ENCODE measurements around the gene PPP1R1B. TPM values are rescaled to one million over a fixed set of nuclear protein-coding genes. Genes with fewer than 3 reads are reported as not detected.
A peak's percentile ranks its signal among the peaks of the same experiment; 100 is the strongest.

Gene PPP1R1B
- total and polyA plus RNA-seq, 2 of the 4 experiments (the other 2 are of a cell fraction): not detected

DNA sequence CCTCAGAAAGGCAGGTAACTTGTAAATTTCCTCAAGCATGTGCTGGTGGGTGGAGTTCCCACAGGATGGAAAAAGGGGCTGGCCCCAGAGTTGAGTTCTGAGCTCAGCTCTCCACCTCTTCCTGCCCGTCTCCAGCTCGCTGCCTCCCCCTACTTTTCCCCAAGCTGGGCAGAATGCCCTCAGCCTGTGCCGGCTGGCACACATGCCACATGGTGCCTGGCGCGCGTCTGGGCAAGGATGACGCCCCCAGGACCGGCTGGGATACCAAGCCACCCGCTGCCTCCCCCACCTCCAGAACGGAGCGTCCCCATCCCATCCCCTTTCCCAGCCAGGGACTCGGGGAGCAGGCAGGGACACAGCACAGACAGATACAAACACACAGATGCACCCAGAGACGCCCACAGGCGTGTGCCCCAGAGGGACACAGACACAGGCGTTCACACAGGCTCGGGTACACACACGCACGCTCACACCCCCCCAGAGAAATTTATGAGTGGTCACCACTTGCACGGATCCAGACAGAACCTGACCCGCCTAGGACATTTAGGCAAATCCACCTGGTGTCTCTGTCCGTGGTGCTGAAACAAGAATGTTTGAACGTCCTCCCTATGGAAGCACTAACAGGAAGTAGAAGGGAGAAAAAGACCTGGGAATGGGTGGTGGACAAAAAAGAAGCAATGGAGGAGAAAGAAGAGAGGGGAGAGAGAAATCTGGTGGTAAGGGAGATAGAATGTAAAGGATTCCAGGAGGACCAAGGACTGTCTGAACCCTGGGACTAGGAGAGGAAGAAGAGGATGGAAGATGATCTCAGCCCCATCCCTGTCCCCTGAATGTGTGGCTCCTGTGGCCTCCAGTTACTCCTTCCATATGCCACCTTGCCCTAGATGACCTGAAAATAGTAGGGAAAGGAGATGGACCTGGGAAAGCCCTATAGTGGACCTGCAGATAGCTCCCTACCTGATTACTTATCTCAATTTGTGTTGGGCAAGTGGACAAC is 34.5 kb upstream of the PPP1R1B start:
- Histone ChIP-seq H3K27ac (ENCODE audit: insufficient read depth, low read length) (no peak overlapping the region), H3K79me1 (ENCODE audit: low read depth in 1 of 2, low read length in 2 of 2) (no peaks in the 10 kb centered on the region), H3K18ac (ENCODE audit: low read depth, low read length) (no peak overlapping the region), H3K4ac (ENCODE audit: low read depth, low read length) (no peak overlapping the region), H3K9me3 (ENCODE audit: control insufficient read depth, insufficient read depth, low read length) (no peaks in the 10 kb centered on the region; the same call in 1 of the 2 replicates), H3K14ac (replicated peaks; ENCODE audit: low read depth, low read length) (no peak overlapping the region), H3K4me3 (ENCODE audit: insufficient read depth, low read depth, low read length) (no peak overlapping the region), H3K36me3 (ENCODE audit: control insufficient read depth, insufficient read depth, low read length) (no peaks in the 10 kb centered on the region), H2BK20ac (ENCODE audit: low read depth, low read length) (no peak overlapping the region), H3K9me1 (ENCODE audit: insufficient read depth, low read length) (no peaks in the 10 kb centered on the region), H2AFZ (replicated peaks; ENCODE audit: low read length, poor library complexity) (no peak overlapping the region), H2BK120ac (ENCODE audit: low read depth, low read length) (no peak overlapping the region), H3K4me1 (ENCODE audit: control insufficient read depth, insufficient read depth, low read length) (no peaks in the 10 kb centered on the region), H2AK9ac (replicated peaks; ENCODE audit: low read depth, low read length, poor library complexity) (no peak overlapping the region), H3K27me3 (ENCODE audit: control insufficient read depth, insufficient read depth, low read length) (peaks cover 44% of the 10 kb centered on the region), H3K23ac (ENCODE audit: low read depth, low read length) (no peak overlapping the region), H3K9ac (ENCODE audit: low read depth, low read length) (no peak overlapping the region), H2AK5ac (ENCODE audit: low read depth, low read length) (no peak overlapping the region), H2BK5ac (ENCODE audit: low read depth, low read length, poor library complexity, severe bottlenecking) (no peak overlapping the region), H4K91ac (ENCODE audit: insufficient read depth, low read depth, low read length) (no peak overlapping the region), H3K56ac (ENCODE audit: extremely low read depth, insufficient read depth, low read length) (no peak overlapping the region), H4K5ac (ENCODE audit: low read depth, low read length) (no peak overlapping the region), H3K4me2 (ENCODE audit: low read depth, low read length) (no peak overlapping the region), H2BK15ac (ENCODE audit: low read depth, low read length) (no peak overlapping the region), H4K20me1 (ENCODE audit: insufficient read depth, low read length) (no peaks in the 10 kb centered on the region), H4K8ac (ENCODE audit: low read depth in 2 of 2, low read length in 2 of 2) (no peak overlapping the region)
- POLR2A ChIA-PET (ENCODE audit: unreplicated experiment): no interaction called here
- TF ChIP-seq ELK1 (IDR thresholded peaks at IDR 0.05; ENCODE audit: borderline replicate concordance, low read depth, low read length): no peak
- TF ChIP-seq, protein P1, sequence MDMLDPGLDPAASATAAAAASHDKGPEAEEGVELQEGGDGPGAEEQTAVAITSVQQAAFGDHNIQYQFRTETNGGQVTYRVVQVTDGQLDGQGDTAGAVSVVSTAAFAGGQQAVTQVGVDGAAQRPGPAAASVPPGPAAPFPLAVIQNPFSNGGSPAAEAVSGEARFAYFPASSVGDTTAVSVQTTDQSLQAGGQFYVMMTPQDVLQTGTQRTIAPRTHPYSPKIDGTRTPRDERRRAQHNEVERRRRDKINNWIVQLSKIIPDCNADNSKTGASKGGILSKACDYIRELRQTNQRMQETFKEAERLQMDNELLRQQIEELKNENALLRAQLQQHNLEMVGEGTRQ (IDR thresholded peaks at IDR 0.05; ENCODE audit: low read depth, low read length): no peak
- TF ChIP-seq MAFK (IDR thresholded peaks at IDR 0.05; ENCODE audit: low read depth, low read length): no peak
- TF ChIP-seq CTCF (conservative IDR thresholded peaks at IDR 0.05; ENCODE audit: low read depth, low read length): no peak
- no peak for TF ChIP-seq RFX5 (IDR thresholded peaks at IDR 0.05; ENCODE audit: low read depth, low read length)
- TF ChIP-seq SMC3 (IDR thresholded peaks at IDR 0.05; ENCODE audit: low read depth, low read length): no peak
- TF ChIP-seq CHD1 (IDR thresholded peaks at IDR 0.05; ENCODE audit: low read depth, low read length): no peak
- no peak for TF ChIP-seq MAZ (IDR thresholded peaks at IDR 0.05; ENCODE audit: borderline replicate concordance, low read depth, low read length)
- no peak for TF ChIP-seq FOS (IDR thresholded peaks at IDR 0.05; ENCODE audit: low read depth, low read length)
- no peak for TF ChIP-seq CEBPB (IDR thresholded peaks at IDR 0.05; ENCODE audit: low read depth, low read length)
- no peak for TF ChIP-seq RCOR1 (IDR thresholded peaks at IDR 0.05; ENCODE audit: insufficient replicate concordance, low read length)
- no peak for TF ChIP-seq POLR2A (IDR thresholded peaks at IDR 0.05; ENCODE audit: low read depth, low read length)
- DNase-seq (peak; percentile 50), ATAC-seq (ENCODE audit: low read depth) (no peak)
- in situ Hi-C loops (cut with MboI; ENCODE audit: low sequenced_read_pairs) (no loop called here), dilution Hi-C loops (cut with HindIII; ENCODE audit: low sequenced_read_pairs, unreplicated experiment) (no loop called here), intact Hi-C loops (cut with micrococcal nuclease) (no loop called here)
- CTCF ChIA-PET: no interaction called here
- WGBS, 2 experiments (ENCODE audit: extremely low coverage in 2 of 2, insufficient read length in 1 of 2): 8% methylated on average over 11 of the region's 22 CpGs; no CpG with 5 or more reads in 1 of the 2 experiments
- BruUV-seq (replicated peaks): no TSS peak
